Renal cortex interstitium (tissue), 3 donors: Measurements from ENCODE around the gene WDR74. TPM values are rescaled to one million over a fixed set of nuclear protein-coding genes. Genes with fewer than 3 reads are reported as not detected.

Experiments
- polyA plus RNA-seq, 3 donors: library from polyadenylated mRNA; unstranded; fragments of 120-200 nt; gene quantifications; one replicate each; pipeline ENCODE4 v1.2.1, GENCODE V29; 2013; ENCODE audit not compliant: insufficient read length in 3 of 3

The WDR74 gene
- polyA plus RNA-seq, 3 donors = 33.7 to 48.3 (median 43.5) TPM

Other genes with a start within 250 kb of the WDR74 start
- gene TUT1, start 248.1 kb downstream of the WDR74 start, polyA plus RNA-seq = 10 to 100 TPM; 21.2 to 27.7 (median 23.7) TPM
- 100 to 1,000 TPM in 2 of 3 donors, 10 to 100 TPM in 1; 79.7 to 105 (median 101) TPM for gene MTA2, start 237.7 kb downstream of the WDR74 start, polyA plus RNA-seq
- 10 to 100 TPM; 30.5 to 38.5 (median 34.3) TPM for gene EML3, start 226.8 kb downstream of the WDR74 start, polyA plus RNA-seq
- 1 to 10 TPM; 2.9 to 4.8 (median 3.5) TPM for gene ROM1, start 226.3 kb downstream of the WDR74 start, polyA plus RNA-seq
- 10 to 100 TPM; 20.8 to 42.2 (median 36.5) TPM for gene B3GAT3, start 217.6 kb downstream of the WDR74 start, polyA plus RNA-seq
- 100 to 1,000 TPM; 349 to 398 (median 360) TPM for gene GANAB, start 193.0 kb downstream of the WDR74 start, polyA plus RNA-seq
- gene INTS5, start 186.3 kb downstream of the WDR74 start, polyA plus RNA-seq = 10 to 100 TPM; 18.1 to 22.7 (median 19.2) TPM
- gene C11orf98, start 174.4 kb downstream of the WDR74 start, polyA plus RNA-seq = 10 to 100 TPM; 56.8 to 59.1 (median 58.5) TPM
- 1 to 10 TPM; 3.8 to 5.9 (median 4.6) TPM for gene CSKMT, start 174.3 kb downstream of the WDR74 start, polyA plus RNA-seq
- gene UQCC3, start 167.9 kb downstream of the WDR74 start, polyA plus RNA-seq = 10 to 100 TPM in 2 of 3 donors, 1 to 10 TPM in 1; 6.4 to 12.5 (median 10.7) TPM
- gene LBHD1, start 167.3 kb downstream of the WDR74 start, polyA plus RNA-seq = 1 to 10 TPM; 6.3 to 6.8 (median 6.4) TPM
- gene UBXN1, start 160.5 kb downstream of the WDR74 start, polyA plus RNA-seq = 100 to 1,000 TPM; 147 to 191 (median 164) TPM
- gene LRRN4CL, start 150.1 kb downstream of the WDR74 start, polyA plus RNA-seq = 1 to 10 TPM in 2 of 3 donors, under 1 TPM in 1; 0.75 to 1.3 (median 1.1) TPM
- gene BSCL2, start 132.2 kb downstream of the WDR74 start, polyA plus RNA-seq = 10 to 100 TPM; 60.1 to 70.8 (median 63.0) TPM
- gene GNG3, start 131.9 kb downstream of the WDR74 start, polyA plus RNA-seq = 1 to 10 TPM; 1.4 to 2.6 (median 2.0) TPM
- gene HNRNPUL2, start 112.1 kb downstream of the WDR74 start, polyA plus RNA-seq = 10 to 100 TPM; 82.0 to 92.8 (median 92.6) TPM
- gene TTC9C, start 111.1 kb downstream of the WDR74 start, polyA plus RNA-seq = 10 to 100 TPM; 38.1 to 48.2 (median 41.8) TPM
- gene ZBTB3, start 85.4 kb downstream of the WDR74 start, polyA plus RNA-seq = 1 to 10 TPM; 7.3 to 8.1 (median 7.5) TPM
- gene POLR2G, start 78.0 kb downstream of the WDR74 start, polyA plus RNA-seq = 100 to 1,000 TPM; 133 to 162 (median 156) TPM
- gene TAF6L, start 68.2 kb downstream of the WDR74 start, polyA plus RNA-seq = 10 to 100 TPM; 27.1 to 38.7 (median 33.1) TPM
- gene TMEM179B, start 52.2 kb downstream of the WDR74 start, polyA plus RNA-seq = 10 to 100 TPM; 58.3 to 73.4 (median 71.4) TPM
- gene TMEM223, start 47.6 kb downstream of the WDR74 start, polyA plus RNA-seq = 10 to 100 TPM; 21.8 to 30.6 (median 29.2) TPM
- 100 to 1,000 TPM; 114 to 137 (median 116) TPM for gene NXF1, start 34.1 kb downstream of the WDR74 start, polyA plus RNA-seq
- 10 to 100 TPM; 51.6 to 57.9 (median 56.7) TPM for gene STX5, start 7.5 kb downstream of the WDR74 start, polyA plus RNA-seq
- under 1 TPM in 1 of 3 donors, not detected in 2; 0.42 TPM for gene TEX54, start 6.7 kb downstream of the WDR74 start, polyA plus RNA-seq
- 100 to 1,000 TPM; 164 to 215 (median 179) TPM for gene SLC3A2, start 41.3 kb upstream of the WDR74 start, polyA plus RNA-seq
- under 1 TPM in 2 of 3 donors, not detected in 1; 0.09 to 0.11 TPM for gene CHRM1, start 81.8 kb upstream of the WDR74 start, polyA plus RNA-seq
- gene SLC22A6, start 145.4 kb upstream of the WDR74 start, polyA plus RNA-seq = 10 to 100 TPM; 19.7 to 36.9 (median 27.0) TPM
- 10 to 100 TPM; 40.9 to 54.6 (median 53.9) TPM for gene SLC22A8, start 176.3 kb upstream of the WDR74 start, polyA plus RNA-seq